ENCODE measurements around the gene KRT35. TPM values are rescaled to one million over a fixed set of nuclear protein-coding genes. Genes with fewer than 3 reads are reported as not detected.

KRT35 gene
- total and polyA plus RNA-seq, 2 of the 13 experiments (the other 11 are each of a cell fraction or from before 2014, with no cell fraction given), result not detected

DNA sequence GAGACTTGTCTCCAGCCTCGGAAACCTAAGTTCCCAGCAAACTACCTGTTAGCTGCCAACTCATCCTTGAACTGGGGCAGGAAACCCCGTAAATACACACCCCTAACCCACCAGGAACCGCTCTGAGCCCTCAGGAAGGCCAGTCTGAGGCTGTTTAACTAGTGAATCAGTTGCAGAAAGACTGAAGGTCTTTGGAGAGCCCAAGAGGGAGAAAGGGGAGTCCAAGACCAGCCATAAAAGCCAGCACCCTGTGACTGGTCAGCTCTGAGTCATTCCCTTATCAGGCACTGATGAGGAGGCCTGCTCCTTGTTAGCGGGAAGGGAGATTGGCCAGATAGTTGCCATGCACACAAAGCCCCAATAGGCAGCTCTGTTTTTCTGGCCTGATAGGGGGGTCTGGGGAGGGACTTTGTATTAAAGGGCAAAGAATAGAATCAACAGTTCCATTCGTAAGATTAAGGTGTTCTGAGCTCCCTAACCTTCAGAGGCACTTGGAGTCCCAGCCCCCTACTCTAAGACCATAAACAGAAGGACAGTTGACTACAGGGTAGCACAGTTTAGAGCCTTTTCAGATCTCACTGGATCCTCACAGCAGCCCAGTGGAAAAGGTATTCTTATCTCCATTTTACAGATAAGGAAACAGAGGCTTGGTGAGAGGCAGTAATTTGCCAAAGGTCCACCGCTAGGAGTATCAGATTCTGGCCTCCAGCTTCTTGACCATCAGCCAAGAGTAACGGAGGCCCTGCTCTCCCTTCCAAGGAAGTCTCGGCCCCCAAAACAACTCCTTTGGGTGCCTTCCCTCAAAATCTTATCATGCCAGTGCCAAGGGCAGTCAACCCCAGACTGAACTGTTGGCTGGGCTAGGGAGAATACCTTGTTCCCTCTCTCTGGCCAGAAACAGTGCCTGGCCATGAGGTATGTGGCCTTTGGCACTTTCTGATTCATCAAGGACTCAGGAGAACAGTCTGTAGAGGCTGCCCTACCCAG, 49.4 kb upstream of the KRT35 start (continued):
- TF ChIP-seq ELF4 (CRISPR knock-in tag; IDR thresholded peaks at IDR 0.05; ENCODE audit: borderline replicate concordance) (no peak), FOXP1 (IDR thresholded peaks at IDR 0.05) (no peak), FOXP1 (CRISPR knock-in tag; IDR thresholded peaks at IDR 0.05) (no peak), GTF3A (CRISPR knock-in tag; conservative IDR thresholded peaks at IDR 0.05) (no peak), ZSCAN29 (CRISPR knock-in tag; conservative IDR thresholded peaks at IDR 0.05) (no peak), RARA (CRISPR knock-in tag; IDR thresholded peaks at IDR 0.05) (no peak), ZNF468 (CRISPR knock-in tag; IDR thresholded peaks at IDR 0.05) (no peak), NFYC (CRISPR knock-in tag; IDR thresholded peaks at IDR 0.05) (peak; percentile 43; the same call in 1 of the 2 replicates), ZNF567 (CRISPR knock-in tag; IDR thresholded peaks at IDR 0.05; ENCODE audit: borderline replicate concordance) (no peak), ZNF747 (CRISPR knock-in tag; IDR thresholded peaks at IDR 0.05; ENCODE audit: borderline replicate concordance) (no peak), ZNF530 (CRISPR knock-in tag; IDR thresholded peaks at IDR 0.05; ENCODE audit: low read depth) (no peak)
- TF ChIP-seq, protein P1, sequence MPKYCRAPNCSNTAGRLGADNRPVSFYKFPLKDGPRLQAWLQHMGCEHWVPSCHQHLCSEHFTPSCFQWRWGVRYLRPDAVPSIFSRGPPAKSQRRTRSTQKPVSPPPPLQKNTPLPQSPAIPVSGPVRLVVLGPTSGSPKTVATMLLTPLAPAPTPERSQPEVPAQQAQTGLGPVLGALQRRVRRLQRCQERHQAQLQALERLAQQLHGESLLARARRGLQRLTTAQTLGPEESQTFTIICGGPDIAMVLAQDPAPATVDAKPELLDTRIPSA (CRISPR knock-in tag; IDR thresholded peaks at IDR 0.05; ENCODE audit: borderline replicate concordance), result no peak
- TF ChIP-seq, protein P2, sequence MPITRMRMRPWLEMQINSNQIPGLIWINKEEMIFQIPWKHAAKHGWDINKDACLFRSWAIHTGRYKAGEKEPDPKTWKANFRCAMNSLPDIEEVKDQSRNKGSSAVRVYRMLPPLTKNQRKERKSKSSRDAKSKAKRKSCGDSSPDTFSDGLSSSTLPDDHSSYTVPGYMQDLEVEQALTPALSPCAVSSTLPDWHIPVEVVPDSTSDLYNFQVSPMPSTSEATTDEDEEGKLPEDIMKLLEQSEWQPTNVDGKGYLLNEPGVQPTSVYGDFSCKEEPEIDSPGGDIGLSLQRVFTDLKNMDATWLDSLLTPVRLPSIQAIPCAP (CRISPR knock-in tag; IDR thresholded peaks at IDR 0.05; ENCODE audit: low read depth), result no peak
- TF ChIP-seq, protein P3, sequence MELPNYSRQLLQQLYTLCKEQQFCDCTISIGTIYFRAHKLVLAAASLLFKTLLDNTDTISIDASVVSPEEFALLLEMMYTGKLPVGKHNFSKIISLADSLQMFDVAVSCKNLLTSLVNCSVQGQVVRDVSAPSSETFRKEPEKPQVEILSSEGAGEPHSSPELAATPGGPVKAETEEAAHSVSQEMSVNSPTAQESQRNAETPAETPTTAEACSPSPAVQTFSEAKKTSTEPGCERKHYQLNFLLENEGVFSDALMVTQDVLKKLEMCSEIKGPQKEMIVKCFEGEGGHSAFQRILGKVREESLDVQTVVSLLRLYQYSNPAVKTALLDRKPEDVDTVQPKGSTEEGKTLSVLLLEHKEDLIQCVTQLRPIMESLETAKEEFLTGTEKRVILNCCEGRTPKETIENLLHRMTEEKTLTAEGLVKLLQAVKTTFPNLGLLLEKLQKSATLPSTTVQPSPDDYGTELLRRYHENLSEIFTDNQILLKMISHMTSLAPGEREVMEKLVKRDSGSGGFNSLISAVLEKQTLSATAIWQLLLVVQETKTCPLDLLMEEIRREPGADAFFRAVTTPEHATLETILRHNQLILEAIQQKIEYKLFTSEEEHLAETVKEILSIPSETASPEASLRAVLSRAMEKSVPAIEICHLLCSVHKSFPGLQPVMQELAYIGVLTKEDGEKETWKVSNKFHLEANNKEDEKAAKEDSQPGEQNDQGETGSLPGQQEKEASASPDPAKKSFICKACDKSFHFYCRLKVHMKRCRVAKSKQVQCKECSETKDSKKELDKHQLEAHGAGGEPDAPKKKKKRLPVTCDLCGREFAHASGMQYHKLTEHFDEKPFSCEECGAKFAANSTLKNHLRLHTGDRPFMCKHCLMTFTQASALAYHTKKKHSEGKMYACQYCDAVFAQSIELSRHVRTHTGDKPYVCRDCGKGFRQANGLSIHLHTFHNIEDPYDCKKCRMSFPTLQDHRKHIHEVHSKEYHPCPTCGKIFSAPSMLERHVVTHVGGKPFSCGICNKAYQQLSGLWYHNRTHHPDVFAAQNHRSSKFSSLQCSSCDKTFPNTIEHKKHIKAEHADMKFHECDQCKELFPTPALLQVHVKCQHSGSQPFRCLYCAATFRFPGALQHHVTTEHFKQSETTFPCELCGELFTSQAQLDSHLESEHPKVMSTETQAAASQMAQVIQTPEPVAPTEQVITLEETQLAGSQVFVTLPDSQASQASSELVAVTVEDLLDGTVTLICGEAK (IDR thresholded peaks at IDR 0.05), result no peak
- TF ChIP-seq, protein P3 (CRISPR knock-in tag; IDR thresholded peaks at IDR 0.05), result no peak
- TF ChIP-seq, protein P4, sequence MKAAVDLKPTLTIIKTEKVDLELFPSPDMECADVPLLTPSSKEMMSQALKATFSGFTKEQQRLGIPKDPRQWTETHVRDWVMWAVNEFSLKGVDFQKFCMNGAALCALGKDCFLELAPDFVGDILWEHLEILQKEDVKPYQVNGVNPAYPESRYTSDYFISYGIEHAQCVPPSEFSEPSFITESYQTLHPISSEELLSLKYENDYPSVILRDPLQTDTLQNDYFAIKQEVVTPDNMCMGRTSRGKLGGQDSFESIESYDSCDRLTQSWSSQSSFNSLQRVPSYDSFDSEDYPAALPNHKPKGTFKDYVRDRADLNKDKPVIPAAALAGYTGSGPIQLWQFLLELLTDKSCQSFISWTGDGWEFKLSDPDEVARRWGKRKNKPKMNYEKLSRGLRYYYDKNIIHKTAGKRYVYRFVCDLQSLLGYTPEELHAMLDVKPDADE (CRISPR knock-in tag; IDR thresholded peaks at IDR 0.05), result no peak
- TF ChIP-seq, protein P5, sequence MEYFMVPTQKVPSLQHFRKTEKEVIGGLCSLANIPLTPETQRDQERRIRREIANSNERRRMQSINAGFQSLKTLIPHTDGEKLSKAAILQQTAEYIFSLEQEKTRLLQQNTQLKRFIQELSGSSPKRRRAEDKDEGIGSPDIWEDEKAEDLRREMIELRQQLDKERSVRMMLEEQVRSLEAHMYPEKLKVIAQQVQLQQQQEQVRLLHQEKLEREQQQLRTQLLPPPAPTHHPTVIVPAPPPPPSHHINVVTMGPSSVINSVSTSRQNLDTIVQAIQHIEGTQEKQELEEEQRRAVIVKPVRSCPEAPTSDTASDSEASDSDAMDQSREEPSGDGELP (IDR thresholded peaks at IDR 0.05; ENCODE audit: borderline replicate concordance, low read depth), result no peak
